ENCODE data around the gene COMT.

The COMT gene

DNA sequence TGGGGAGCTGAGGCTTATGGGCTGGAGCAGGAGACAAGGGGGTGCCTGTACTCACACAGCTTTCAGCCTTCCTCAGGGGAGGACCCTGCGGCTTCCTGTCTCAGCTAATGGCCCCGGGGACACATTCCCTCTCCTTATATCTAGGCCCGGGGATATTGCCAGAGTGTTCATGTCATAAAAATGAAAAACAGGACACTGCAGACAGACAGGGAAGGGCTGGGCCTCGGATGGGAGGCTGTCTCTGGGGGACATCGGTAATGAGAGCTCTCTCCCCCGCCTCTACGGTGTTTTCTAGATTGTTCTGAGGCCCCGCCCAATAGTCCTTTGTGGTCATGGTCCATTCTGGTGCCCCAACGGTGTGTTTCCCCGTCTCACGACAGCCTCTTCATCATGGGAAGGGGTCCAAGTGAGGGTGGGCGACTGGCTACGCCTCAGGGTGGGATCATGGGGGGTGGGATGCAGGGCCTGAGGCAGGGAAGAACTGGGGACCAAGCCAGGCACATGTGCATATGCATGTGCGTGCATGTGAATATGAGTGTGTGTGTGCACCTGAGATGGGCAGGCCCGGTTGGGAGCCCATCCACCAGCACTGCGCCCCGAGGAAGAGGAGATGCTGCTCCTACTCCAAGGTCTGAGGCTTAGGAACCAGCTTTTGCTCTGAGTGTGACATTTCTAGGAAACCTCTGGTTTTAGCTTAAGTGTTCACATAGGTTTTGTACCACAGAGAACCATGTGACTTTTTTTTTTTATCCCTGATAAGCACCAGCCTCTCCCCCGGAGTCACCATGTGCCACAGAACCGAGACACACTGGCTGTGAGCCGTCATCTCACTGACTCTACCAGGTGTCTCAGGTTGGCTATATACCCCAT, 69.8 kb downstream of the COMT start:
- DNase-seq, result no peak

DNA sequence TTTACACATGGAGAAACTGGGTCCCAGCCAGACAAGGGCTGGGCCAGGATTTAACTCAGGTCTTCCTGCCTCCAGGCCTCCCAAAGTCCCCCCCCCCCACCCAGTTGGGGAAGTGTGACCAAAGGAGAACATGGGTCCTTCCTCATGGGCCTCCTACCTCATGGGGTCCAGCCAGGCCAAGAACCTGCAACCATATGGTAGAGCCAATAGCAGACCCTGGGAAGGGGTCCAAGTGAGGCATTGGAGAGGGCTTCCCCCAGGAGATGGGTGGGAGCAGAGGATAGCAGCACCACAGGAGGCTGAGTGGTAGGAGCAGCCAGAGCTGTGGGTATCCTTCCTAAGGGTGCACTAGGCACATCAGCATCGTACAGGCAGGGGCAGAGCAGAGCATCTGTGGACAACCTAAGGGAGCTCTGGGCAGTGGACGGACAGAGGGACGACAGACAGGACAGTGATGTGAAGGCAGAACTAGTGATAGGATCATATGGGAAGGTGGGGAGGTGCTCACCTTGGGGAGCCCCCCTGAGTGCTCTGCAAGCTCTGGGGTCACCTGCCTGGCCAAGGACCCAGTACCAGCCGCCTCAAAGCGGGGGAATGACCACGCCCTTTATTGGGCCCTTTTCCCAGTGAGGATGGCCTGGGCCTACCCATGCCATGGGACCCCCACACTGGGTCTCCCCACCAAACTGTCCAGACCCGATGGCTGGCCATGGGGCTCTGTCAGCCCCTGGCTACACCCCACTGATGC, 70.6 kb downstream of the COMT start:
- no peak for DNase-seq

DNA sequence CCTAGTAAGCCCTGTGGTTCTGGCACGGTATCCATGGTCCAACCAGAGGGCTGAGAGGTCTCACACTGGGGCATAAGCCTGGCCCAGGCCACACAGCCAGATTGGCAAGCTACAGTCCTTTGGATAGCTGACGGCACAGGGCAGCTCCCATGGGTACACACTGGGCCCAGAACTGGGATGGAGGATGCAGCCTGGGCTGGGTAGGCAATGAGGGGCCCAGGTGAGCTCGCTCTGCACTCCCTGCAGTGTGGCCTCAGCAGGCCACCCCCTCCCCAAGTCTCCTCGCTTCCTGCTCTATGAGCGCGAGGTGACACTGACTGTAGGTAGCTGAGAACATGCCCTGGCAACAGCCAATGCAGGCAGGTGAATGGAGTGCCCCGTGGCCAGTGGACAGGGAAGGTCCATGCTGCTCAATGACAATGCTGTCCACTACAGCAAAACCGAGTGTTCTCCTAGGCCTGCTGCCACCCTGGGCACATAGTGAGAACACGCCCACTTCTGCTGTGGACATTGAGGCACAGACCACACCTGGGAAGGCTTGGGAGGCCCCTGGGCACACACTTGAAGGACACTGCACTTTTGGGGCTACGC, 71.3 kb downstream of the COMT start:
- DNase-seq, result no peak

DNA sequence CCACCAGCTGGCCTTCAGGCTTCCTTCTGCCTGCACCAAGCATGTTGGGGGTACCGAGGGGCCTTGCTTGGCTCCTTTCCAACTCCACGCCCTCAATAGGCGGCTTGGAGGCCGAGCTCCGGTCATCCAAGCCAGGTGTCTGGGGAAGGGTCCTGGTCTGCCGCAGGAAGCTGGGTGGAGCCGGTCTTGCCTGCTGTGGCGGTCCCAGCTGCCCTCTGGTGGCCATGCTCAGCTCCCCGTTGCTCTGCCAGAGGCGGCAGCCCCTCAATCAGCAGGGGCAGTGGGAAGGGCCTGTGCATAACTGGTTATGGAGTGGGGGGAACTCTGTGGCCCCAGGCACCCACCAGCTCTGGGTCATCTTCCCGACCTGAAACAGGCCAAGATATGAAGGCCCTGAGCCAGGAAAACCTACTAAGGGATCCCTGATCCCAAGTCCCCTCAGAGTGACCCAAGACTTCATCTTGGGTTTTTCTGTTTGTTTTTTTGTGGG, 71.9 kb downstream of the COMT start:
- DNase-seq, result peak; percentile 74

DNA sequence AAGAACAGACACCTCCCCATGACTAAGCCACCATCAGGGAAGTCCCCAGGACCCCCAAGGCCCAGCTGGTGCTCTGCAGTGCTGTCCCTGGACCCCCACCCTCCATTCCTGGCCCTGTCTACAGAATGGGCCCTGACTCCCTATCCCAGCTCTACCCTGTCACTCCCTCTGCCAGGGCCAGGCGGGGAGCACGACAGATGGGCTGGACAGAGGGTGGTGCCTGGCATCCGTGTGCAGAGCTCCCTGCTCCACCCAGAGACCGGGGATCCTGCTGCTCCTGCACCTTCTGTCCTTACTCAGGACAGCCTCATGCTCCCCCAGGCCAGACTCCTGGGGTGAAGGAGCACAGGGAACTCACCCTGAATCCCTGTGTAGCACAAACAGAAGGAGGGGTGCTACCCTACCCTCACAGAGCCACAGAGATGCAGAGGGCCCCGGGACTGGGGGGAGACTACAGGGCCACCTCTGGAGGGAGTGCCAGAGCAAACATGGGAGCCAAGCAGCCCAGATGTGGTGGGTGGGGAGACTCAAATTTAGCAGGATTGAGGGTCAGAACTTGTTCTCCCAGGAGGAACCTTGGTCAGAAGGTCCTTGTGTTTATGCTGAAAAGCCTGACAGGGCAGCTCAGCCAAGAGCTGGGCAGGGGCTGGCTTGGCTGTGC, 73.1 kb downstream of the COMT start:
- DNase-seq, result no peak

DNA sequence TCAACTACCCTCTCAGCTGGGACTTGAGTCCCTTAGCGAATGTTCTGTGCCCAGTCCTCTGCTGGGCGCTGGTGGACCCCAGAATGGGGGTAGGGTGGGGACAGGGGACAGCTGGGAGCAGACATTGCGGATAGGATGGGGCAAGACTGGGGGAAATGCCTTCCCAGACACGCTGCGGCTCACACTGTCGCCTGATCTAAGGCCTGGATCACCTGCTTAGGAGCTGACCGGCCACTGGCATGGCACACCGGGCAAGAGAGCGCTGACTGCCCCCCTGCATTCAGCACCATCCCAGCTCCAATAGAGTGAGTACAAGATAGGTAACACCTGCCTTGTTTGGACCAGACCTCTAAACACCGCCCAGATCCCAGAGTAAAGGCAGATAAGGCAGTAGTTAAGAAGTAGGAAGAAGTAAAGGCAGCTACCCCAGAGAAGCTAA, 73.6 kb downstream of the COMT start:
- DNase-seq, result no peak

DNA sequence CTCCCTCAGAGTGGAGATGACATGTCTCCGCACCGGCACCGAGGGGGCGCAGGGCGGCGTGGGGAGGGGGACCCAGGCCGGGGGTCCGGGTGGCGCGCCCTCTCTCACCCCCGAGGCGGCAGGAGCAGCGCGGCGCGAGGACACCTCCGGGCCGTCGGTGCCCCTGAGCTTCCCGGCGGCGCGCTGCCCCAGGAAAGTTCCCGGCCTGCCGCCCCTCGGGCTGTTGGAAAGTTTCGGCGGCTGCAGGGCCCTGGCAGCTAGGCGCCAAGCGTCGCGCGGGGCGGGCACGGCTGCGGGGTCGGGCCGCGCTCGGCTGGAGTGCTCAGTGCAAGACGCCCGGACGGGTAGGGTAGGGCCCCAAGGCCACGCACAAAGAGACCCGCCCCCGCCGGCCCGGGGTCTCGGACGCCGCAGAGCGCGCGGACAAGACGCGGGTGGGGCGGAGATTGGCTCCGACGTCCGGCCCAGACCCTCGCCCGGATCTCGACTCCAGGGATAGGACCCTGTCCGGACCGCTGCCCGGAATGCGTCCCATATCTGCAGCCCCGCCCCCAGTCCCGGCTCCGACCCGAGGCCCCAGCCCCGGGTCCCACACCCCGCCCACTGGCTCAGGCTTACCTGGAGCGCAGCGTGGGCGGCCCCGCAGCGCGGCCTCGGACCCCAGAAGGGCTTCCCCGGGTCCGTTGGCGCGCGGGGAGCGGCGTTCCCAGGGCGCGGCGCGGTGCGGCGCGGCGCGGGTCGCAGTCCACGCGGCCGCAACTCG, 74.6 kb downstream of the COMT start:
- peak; percentile 66 for DNase-seq

DNA sequence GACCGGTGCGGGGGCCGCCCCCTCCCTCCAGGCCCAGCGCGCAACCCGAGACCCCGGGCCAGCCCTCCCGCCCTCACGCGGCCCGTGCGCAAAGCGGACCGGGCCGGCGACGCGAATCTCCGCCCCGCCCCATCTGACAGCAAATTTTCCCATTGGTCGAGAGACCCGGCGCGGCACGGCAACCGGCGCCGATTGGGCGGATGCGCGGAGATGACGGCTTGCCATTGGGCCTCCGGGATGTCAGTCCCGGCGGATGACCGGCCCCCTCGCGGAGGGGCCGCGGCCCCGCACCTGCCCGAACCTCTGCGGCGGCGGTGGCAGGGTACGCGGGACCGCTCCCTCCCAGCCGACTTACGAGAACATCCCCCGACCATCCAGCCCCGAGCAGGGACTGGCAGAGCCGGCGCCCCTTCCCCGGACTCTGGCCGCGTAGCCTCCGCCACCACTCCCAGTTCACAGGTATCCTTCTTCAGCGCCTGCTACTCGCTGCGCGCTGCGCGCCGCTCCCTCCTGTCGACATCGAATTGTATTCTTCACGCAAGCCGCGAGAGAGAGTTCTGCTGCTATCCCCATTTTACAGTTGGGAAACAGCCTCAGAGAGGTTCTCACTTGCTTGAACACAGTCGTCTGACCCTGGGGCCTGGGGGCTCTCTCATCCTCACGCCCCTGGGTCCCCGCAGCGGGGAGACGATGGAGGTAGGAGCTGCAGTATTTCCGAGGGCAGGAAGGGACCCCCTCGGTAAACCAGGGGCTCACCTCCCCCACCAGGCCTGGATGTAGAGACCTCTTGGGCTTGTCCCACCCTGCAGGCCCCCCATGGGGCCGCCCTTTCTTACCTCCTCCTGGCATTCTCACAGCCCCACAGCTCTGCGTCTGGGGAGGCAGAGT, 75.4 kb downstream of the COMT start, which contains the start of gene ARVCF:
ARVCF (minus strand) TSS at position 90 of the 888 bp plus-strand sequence. CDS start 26,029 bp downstream, outside the sequence.
- peak; percentile 96 for DNase-seq

DNA sequence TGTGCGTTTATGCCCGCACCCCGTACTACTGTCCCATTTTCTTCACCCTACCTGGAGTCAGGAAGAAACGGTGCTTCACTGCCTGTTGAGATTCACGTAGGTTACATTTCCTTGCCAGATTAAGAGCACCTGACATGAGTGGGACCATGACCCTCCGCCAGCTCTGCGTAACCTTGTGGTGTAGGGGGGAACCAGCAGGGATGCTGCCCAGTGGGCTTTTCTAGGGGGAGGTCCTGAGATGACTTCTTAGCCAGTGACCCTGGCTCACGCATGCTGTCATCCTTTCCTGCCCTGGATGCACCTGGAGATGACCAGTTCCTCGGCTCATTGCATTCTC, 76.0 kb downstream of the COMT start:
- no peak for DNase-seq

DNA sequence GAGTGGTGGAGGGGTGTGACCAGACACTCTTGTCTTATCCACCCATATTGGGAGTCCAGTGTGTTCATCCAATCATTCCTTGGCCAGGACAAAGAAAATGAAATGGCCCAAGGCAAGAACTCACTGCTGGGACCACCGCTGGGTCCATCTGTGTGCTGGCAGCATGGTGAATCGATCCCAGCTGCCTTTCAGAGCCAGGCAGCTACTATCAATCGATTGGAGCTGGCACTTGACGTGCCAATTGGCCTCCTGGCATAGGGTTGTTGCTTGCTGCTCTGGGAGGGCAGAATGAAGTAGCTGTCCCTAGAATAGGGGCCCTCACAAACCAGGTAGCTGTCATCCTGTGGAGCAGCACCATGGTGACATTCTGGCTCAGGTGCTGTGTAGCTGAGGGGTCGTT, 76.4 kb downstream of the COMT start:
- no peak for DNase-seq

Data from right kidney (tissue), 1 donor.